GM20431 (cell line): ENCODE data around the gene CD276.

Source experiments
- in situ Hi-C: fragments of 300-500 bp; cut with MseI, MboI; formaldehyde crosslinking; loops from one replicate; pipeline ENCODE4 v1.15.0; 2020; ENCODE audit warnings: low sequenced_read_pairs; ENCODE audit not compliant: unreplicated experiment

Gene CD276

GRCh38 chr15:73740152-73741048, 56.2 kb downstream of the CD276 start:
- in situ Hi-C loops, result no loop called here

- in situ Hi-C loops, result no loop called here
These were observed 57.2 kb downstream of the CD276 start for GRCh38 chr15:73741321-73741836.

GRCh38 chr15:73744293-73744692, 60.1 kb downstream of the CD276 start:
- in situ Hi-C loops, result no loop called here

GRCh38 chr15:73745073-73745472, 60.9 kb downstream of the CD276 start:
- in situ Hi-C loops, result no loop called here

GRCh38 chr15:73746261-73746660, 62.1 kb downstream of the CD276 start:
- in situ Hi-C loops, result no loop called here

GRCh38 chr15:73746883-73747282, 62.7 kb downstream of the CD276 start:
- in situ Hi-C loops, result no loop called here

GRCh38 chr15:73747847-73748590, 63.8 kb downstream of the CD276 start:
- in situ Hi-C loops, result no loop called here

- in situ Hi-C loops, result no loop called here
These were observed 64.5 kb downstream of the CD276 start for GRCh38 chr15:73748730-73749129.

GRCh38 chr15:73749533-73749932, 65.3 kb downstream of the CD276 start:
- in situ Hi-C loops, result no loop called here

- in situ Hi-C loops, result no loop called here
These were observed 65.8 kb downstream of the CD276 start for GRCh38 chr15:73749971-73750370.

- in situ Hi-C loops, result no loop called here
These were observed 66.3 kb downstream of the CD276 start for GRCh38 chr15:73750438-73750837.

- in situ Hi-C loops, result no loop called here
These were observed 66.8 kb downstream of the CD276 start for GRCh38 chr15:73750951-73751350.

GRCh38 chr15:73751511-73751898, 67.3 kb downstream of the CD276 start:
- in situ Hi-C loops, result no loop called here

- in situ Hi-C loops, result no loop called here
These were observed 68.0 kb downstream of the CD276 start for GRCh38 chr15:73751899-73752805.

- in situ Hi-C loops, result no loop called here
These were observed 68.6 kb downstream of the CD276 start for GRCh38 chr15:73752806-73753193.

GRCh38 chr15:73753250-73754130, 69.3 kb downstream of the CD276 start, which contains the start of gene INSYN1:
Gene INSYN1, minus strand, starts transcription at chr15:73753351. Its CDS starts 2,221 bp downstream, at chr15:73751130.
- in situ Hi-C loops, result no loop called here

GRCh38 chr15:73754461-73754860, 70.3 kb downstream of the CD276 start:
- in situ Hi-C loops, result no loop called here

GRCh38 chr15:73755481-73755880, 71.3 kb downstream of the CD276 start:
- in situ Hi-C loops, result no loop called here

GRCh38 chr15:73755946-73756345, 71.8 kb downstream of the CD276 start:
- in situ Hi-C loops, result no loop called here
